Cardiac fibroblast (primary cell): Measurements from ENCODE around the gene AP1S3.

Source experiments
- DNase-seq, 2 donors: peaks; one replicate each; pipeline versions ENCODE4 v3.0.0 to v3.0.0-alpha.2; 2010; ENCODE audit warnings: low read depth in 2 of 2
- H3K4me3 ChIP-seq, 2 donors: replicated peaks in 1 of 2; 1 replicate in 1 of 2; 2 replicates in 1 of 2; pipeline ENCODE4 v1.5.1; 2011; ENCODE audit warnings: low read depth in 2 of 2, low read length in 2 of 2, mild to moderate bottlenecking in 2 of 2, moderate library complexity in 1 of 2
- CTCF ChIP-seq: IDR thresholded peaks from one replicate; pipeline ENCODE4 v1.5.1; 2011; ENCODE audit warnings: low read depth, mild to moderate bottlenecking, low read length, inconsistent platforms

AP1S3 gene

DNA sequence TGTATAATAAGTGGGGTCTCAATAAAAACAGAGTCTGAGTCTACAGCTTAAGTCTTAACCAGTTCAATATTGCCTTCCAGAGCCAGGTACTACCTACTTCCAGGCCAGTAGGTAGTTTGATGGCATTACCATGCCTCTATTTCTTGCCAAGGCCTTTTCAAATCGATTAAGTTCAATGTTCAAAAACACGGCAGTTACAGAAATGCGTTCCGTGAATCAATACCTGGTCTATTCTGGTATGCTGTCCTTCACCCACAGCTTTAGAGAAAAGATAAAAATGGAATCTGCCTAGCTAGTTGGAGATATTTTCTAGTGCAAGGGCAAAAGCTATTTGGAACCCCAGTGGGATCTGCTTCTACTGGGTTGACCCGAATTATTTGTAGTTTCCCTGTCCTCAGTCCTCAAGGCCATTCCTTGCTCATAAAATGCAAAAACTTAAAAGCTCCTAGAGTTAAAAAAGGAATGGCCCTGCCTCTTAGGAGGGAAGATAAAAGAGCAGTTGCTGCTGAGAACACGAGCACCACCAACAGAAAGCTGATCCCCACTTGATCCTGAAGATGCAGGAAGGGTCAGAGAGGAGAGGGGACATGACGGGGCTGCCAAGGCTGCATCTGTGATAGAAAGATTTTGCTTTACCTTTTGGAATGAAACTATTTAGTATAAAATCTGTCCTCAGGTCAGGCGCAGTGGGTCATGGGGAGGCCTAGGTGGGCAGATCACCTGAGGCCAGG, 125.6 kb downstream of the AP1S3 start:
- H3K4me3 ChIP-seq, result no peak overlapping the region
- DNase-seq, result no peak
- no peak for TF ChIP-seq CTCF
